HepG2 (cell line): Measurements from ENCODE around the gene ZMIZ1. TPM values are rescaled to one million over a fixed set of nuclear protein-coding genes. Genes with fewer than 3 reads are reported as not detected.

ENCODE experiments used
- ATAC-seq: fragments of 200-7000 bp; cut with Tn5 transposase; 3 replicates; pipeline ENCODE4 v1.9.1; 2020; ENCODE audit warnings: mild to moderate bottlenecking, moderate library complexity
- BruUV-seq: library from RNA; stranded (reverse); fragments of 400-500 nt; replicated peaks from 2 replicates; lab custom pipeline; 2021; lab: Mats Ljungman, UMichigan
- CTCF ChIA-PET: fragments of 300-600 bp; formaldehyde crosslinking; extraction: SDS; loops from one replicate; lab custom pipeline; 2021; ENCODE audit warnings: low total read pairs, inconsistent platforms, low intra/inter-chr PET ratio; lab: Yijun Ruan, JAX
- POLR2A ChIA-PET: fragments of 350-600 bp; sonication (Branson Sonifier 250); formaldehyde crosslinking; loops from one replicate; lab custom pipeline; 2020; ENCODE audit warnings: antibody characterized with exemption, inconsistent platforms; lab: Yijun Ruan, JAX
- DNase-seq: peaks from one replicate; pipeline ENCODE4 v3.0.0-alpha.2; 2015; ENCODE audit warnings: low spot score
- FAIRE-seq: peaks from 3 replicates; lab custom pipeline; 2011; peaks lifted over from hg19 to GRCh38; lab: Jason Lieb, UNC
- H2AFZ ChIP-seq: one replicate; pipeline ENCODE4 v1.6.1; 2011; ENCODE audit warnings: low read length, inconsistent platforms
- H3K27ac ChIP-seq: fragments of 300-600 bp; 3 replicates; pipeline ENCODE4 v1.8.0; 2011; ENCODE audit warnings: mixed run types, mild to moderate bottlenecking, mixed read lengths, low read length, inconsistent platforms; ENCODE audit not compliant: insufficient read depth; ENCODE audit errors: extremely low read length
- H3K27me3 ChIP-seq, 2 experiments: fragments of 200-600 bp in 1 of 2; 2 replicates in 1 of 2; 3 replicates in 1 of 2; pipeline versions ENCODE4 v1.6.0 to v1.8.0; 2011; ENCODE audit warnings: low read length in 2 of 2, mild to moderate bottlenecking in 2 of 2, moderate library complexity in 2 of 2, inconsistent platforms in 1 of 2; ENCODE audit not compliant: insufficient read depth in 2 of 2, control insufficient read depth in 1 of 2
- H3K36me3 ChIP-seq, 2 experiments: fragments of 200-600 bp in 1 of 2; replicated peaks in 1 of 2; 2 replicates in 1 of 2; 3 replicates in 1 of 2; pipeline versions ENCODE4 v1.5.1 to v1.8.0; 2011; ENCODE audit warnings: low read length in 2 of 2, inconsistent platforms in 1 of 2; ENCODE audit not compliant: insufficient read depth in 2 of 2, control insufficient read depth in 1 of 2
- H3K4me1 ChIP-seq: 2 replicates; pipeline ENCODE4 v1.5.1; 2012; ENCODE audit warnings: low read length, inconsistent platforms; ENCODE audit not compliant: insufficient read depth
- H3K4me2 ChIP-seq: 2 replicates; pipeline ENCODE4 v1.6.0; 2011; ENCODE audit warnings: low read depth, low read length, inconsistent platforms
- H3K4me3 ChIP-seq, 3 experiments: fragments of 200-600 bp in 1 of 3; sonication (generic), shearing (Covaris generic) in 1 of 3; replicated peaks in 1 of 3; 2 replicates each; pipeline ENCODE4 v1.5.1; 2011 to 2016; ENCODE audit warnings: low read length in 3 of 3, inconsistent platforms in 2 of 3, low read depth in 2 of 3, mild to moderate bottlenecking in 2 of 3, control low read depth in 1 of 3, mixed read lengths in 1 of 3; ENCODE audit not compliant: insufficient read depth in 1 of 3
- H3K79me2 ChIP-seq: one replicate; pipeline ENCODE4 v1.6.1; 2011; ENCODE audit warnings: low read length, inconsistent platforms; ENCODE audit not compliant: insufficient read depth
- H3K9ac ChIP-seq: 2 replicates; pipeline ENCODE4 v1.6.0; 2011; ENCODE audit warnings: mild to moderate bottlenecking, low read depth, low read length, inconsistent platforms; ENCODE audit not compliant: insufficient read depth
- H3K9me3 ChIP-seq: 2 replicates; pipeline ENCODE4 v1.5.1; 2012; ENCODE audit warnings: mild to moderate bottlenecking, low read length
- H4K20me1 ChIP-seq: 2 replicates; pipeline ENCODE4 v1.6.0; 2011; ENCODE audit warnings: inconsistent platforms, mild to moderate bottlenecking, low read length, moderate library complexity; ENCODE audit not compliant: insufficient read depth
- AGO2 ChIP-seq: fragments of 200-400 bp; formaldehyde crosslinking; optimal IDR thresholded peaks from 2 replicates; pipeline ENCODE3; 2017; ENCODE audit warnings: mild to moderate bottlenecking, low read depth, low read length, moderate library complexity
- DMTF1 ChIP-seq: sonication (generic); formaldehyde crosslinking; IDR thresholded peaks from 2 replicates; pipeline ENCODE4 v1.4.0; 2020; ENCODE audit warnings: mild to moderate bottlenecking, missing genetic modification reagents
- ZNF282 ChIP-seq: fragments of 450-650 bp; IDR thresholded peaks from 2 replicates; pipeline ENCODE4 v1.6.1; 2018; ENCODE audit not compliant: partially characterized antibody
- WGBS: methylation state at CpG from one replicate; pipeline ENCODE4 v1.1.6; 2017; ENCODE audit warnings: low lambda C conversion rate; 5-methylcytosine and 5-hydroxymethylcytosine counted together
- in situ Hi-C: cut with HindIII; loops from 2 replicates; pipeline ENCODE4 v1.10.0; 2017; ENCODE audit warnings: low pct_unique_long_range_greater_than_20kb; ENCODE audit not compliant: extremely low pct_ligation_motif_present
- intact Hi-C: fragments of 100-400 bp; cut with micrococcal nuclease; formaldehyde crosslinking; loops from one replicate; pipeline ENCODE4 v1.10.0; 2022; ENCODE audit not compliant: unreplicated experiment
- polyA plus RNA-seq, 8 experiments: library from polyadenylated mRNA; depleted of rRNA in 3 of 8; stranded (reverse) in 7 of 8; unstranded in 1 of 8; fragments of >200 nt; fragmentation: Illumina TruSeq in 4 of 8; extraction: Trizol in 4 of 8; gene quantifications; 2 replicates each; pipeline versions ENCODE4 v1.2.1 to v1.2.3, GENCODE V29; 2011 to 2016; ENCODE audit warnings: low read depth in 4 of 8, missing spikeins in 1 of 8, mixed read lengths in 1 of 8; ENCODE audit not compliant: insufficient read depth in 1 of 8
- total RNA-seq, 5 experiments: library from RNA; depleted of rRNA; stranded (reverse); fragments of >200 nt; fragmentation: Illumina TruSeq; extraction: Trizol; gene quantifications; 2 replicates each; pipeline ENCODE4 v1.2.3, GENCODE V29; 2016; ENCODE audit warnings: low read depth in 1 of 5

ZMIZ1 gene
- total and polyA plus RNA-seq, 2 of the 13 experiments (the other 11 are each of a cell fraction or from before 2014, with no cell fraction given): 5.3 to 10.2 TPM

- TF ChIP-seq DMTF1 (CRISPR knock-in tag): no peak
Measured at GRCh38 chr10:79308016-79308415, 239.2 kb downstream of the ZMIZ1 start (continued).

- H3K36me3 ChIP-seq: peaks cover 45 to 68% of the 10 kb centered on the region in 2 experiments
- H3K4me2 ChIP-seq: no peak overlapping the region
- FAIRE-seq: no peak
- H3K9me3 ChIP-seq: no peaks in the 10 kb centered on the region
- no peaks in the 10 kb centered on the region; the same call in 1 of the 2 replicates for H4K20me1 ChIP-seq
- 92% methylated on average over 10 of the region's 14 CpGs for WGBS
- peak; percentile 53 for TF ChIP-seq AGO2
- TF ChIP-seq ZNF282: no peak
- no peak for ATAC-seq
- no peaks in the 10 kb centered on the region; a peak in 1 of 5 replicates for H3K27me3 ChIP-seq
- H3K79me2 ChIP-seq: no peaks in the 10 kb centered on the region
- no peak overlapping the region for H2AFZ ChIP-seq
- no TSS peak for BruUV-seq
- H3K4me3 ChIP-seq: no peak overlapping the region
- POLR2A ChIA-PET: no interaction called here
- H3K27ac ChIP-seq: no peak overlapping the region
- DNase-seq: no peak
- no peak overlapping the region for H3K9ac ChIP-seq
- CTCF ChIA-PET: no interaction called here
- in situ Hi-C loops (no loop called here), intact Hi-C loops (no loop called here)
- H3K4me1 ChIP-seq: no peaks in the 10 kb centered on the region
Measured at GRCh38 chr10:79308969-79309665, 240.4 kb downstream of the ZMIZ1 start.
